Tibial artery (tissue), 4 donors: ENCODE results near the gene CHRM3.

ENCODE experiments used
- DNase-seq, 2 donors: peaks; one replicate each; pipeline ENCODE4 v3.0.0-alpha.2; 2019
- H3K27ac ChIP-seq, 2 donors: fragments of 200-600 bp; sonication (generic) in 1 of 2; 1 replicate in 1 of 2; 2 replicates in 1 of 2; pipeline ENCODE4 v1.5.1; 2018 to 2019; ENCODE audit warnings: mild to moderate bottlenecking in 1 of 2
- H3K27me3 ChIP-seq, 2 donors: fragments of 200-600 bp; sonication (generic) in 1 of 2; one replicate each; pipeline versions ENCODE4 v1.5.1 to v1.6.0; 2016 to 2019
- H3K36me3 ChIP-seq, 3 donors: fragments of 200-600 bp; sonication (generic) in 2 of 3; one replicate each; pipeline ENCODE4 v1.5.1; 2016 to 2019; ENCODE audit warnings: mild to moderate bottlenecking in 2 of 3
- H3K4me1 ChIP-seq, 4 donors: fragments of 200-600 bp; sonication (generic) in 2 of 4; 1 replicate in 3 of 4; 2 replicates in 1 of 4; pipeline ENCODE4 v1.5.1; 2016 to 2019
- H3K4me3 ChIP-seq, 2 donors: fragments of 200-600 bp; sonication (generic) in 1 of 2; 1 replicate in 1 of 2; 2 replicates in 1 of 2; pipeline ENCODE4 v1.5.1; 2018 to 2019; ENCODE audit warnings: mild to moderate bottlenecking in 2 of 2
- H3K9me3 ChIP-seq, 3 donors: fragments of 200-600 bp; sonication (generic) in 1 of 3; one replicate each; pipeline ENCODE4 v1.5.1; 2016 to 2019
- intact Hi-C: fragments of 100-400 bp; cut with DNase I; formaldehyde crosslinking; loops from one replicate; pipeline ENCODE4 v1.15.0; 2023; ENCODE audit warnings: low total_unique reads
- TF ChIP-seq, protein P1 (sequence below), 2 experiments: fragments of 200-600 bp in 1 of 2; fragments of 450-650 bp in 1 of 2; IDR thresholded peaks; one replicate each; pipeline ENCODE4 v1.5.1; 2017 to 2019; ENCODE audit warnings: antibody characterized with exemption in 2 of 2, mild to moderate bottlenecking in 1 of 2, moderate library complexity in 1 of 2

The CHRM3 gene

GRCh38 chr1:239353536-239353935, 32.8 kb upstream of the CHRM3 start:
- H3K36me3 ChIP-seq = no peaks in the 10 kb centered on the region
- TF ChIP-seq, protein P1, sequence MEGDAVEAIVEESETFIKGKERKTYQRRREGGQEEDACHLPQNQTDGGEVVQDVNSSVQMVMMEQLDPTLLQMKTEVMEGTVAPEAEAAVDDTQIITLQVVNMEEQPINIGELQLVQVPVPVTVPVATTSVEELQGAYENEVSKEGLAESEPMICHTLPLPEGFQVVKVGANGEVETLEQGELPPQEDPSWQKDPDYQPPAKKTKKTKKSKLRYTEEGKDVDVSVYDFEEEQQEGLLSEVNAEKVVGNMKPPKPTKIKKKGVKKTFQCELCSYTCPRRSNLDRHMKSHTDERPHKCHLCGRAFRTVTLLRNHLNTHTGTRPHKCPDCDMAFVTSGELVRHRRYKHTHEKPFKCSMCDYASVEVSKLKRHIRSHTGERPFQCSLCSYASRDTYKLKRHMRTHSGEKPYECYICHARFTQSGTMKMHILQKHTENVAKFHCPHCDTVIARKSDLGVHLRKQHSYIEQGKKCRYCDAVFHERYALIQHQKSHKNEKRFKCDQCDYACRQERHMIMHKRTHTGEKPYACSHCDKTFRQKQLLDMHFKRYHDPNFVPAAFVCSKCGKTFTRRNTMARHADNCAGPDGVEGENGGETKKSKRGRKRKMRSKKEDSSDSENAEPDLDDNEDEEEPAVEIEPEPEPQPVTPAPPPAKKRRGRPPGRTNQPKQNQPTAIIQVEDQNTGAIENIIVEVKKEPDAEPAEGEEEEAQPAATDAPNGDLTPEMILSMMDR (IDR thresholded peaks at IDR 0.05) = no peak
- H3K27me3 ChIP-seq = no peaks in the 10 kb centered on the region
- H3K4me1 ChIP-seq = no peaks in the 10 kb centered on the region
- no peak for DNase-seq
- no peaks in the 10 kb centered on the region for H3K9me3 ChIP-seq
- H3K4me3 ChIP-seq = no peak overlapping the region
- H3K27ac ChIP-seq = no peak overlapping the region
- intact Hi-C loops = no loop called here

- Histone ChIP-seq H3K4me1 (no peaks in the 10 kb centered on the region), H3K27ac (no peak overlapping the region)
- TF ChIP-seq, protein P1 (IDR thresholded peaks at IDR 0.05) = no peak
These were observed 32.1 kb upstream of the CHRM3 start for GRCh38 chr1:239354231-239354630.

GRCh38 chr1:239357867-239358266, 28.5 kb upstream of the CHRM3 start:
- H3K27ac ChIP-seq = no peak overlapping the region
- DNase-seq = no peak
- no peaks in the 10 kb centered on the region for H3K4me1 ChIP-seq
- intact Hi-C loops = no loop called here
- H3K36me3 ChIP-seq = no peaks in the 10 kb centered on the region
- H3K27me3 ChIP-seq = no peaks in the 10 kb centered on the region
- H3K9me3 ChIP-seq = no peaks in the 10 kb centered on the region
- TF ChIP-seq, protein P1 (IDR thresholded peaks at IDR 0.05) = no peak
- no peak overlapping the region for H3K4me3 ChIP-seq

More at GRCh38 chr1:239354231-239354630, 32.1 kb upstream of the CHRM3 start:
- no peaks in the 10 kb centered on the region for H3K9me3 ChIP-seq
- H3K4me3 ChIP-seq = no peak overlapping the region
- no peaks in the 10 kb centered on the region for H3K36me3 ChIP-seq
- no peaks in the 10 kb centered on the region for H3K27me3 ChIP-seq
- intact Hi-C loops = no loop called here
- DNase-seq = no peak

DNA sequence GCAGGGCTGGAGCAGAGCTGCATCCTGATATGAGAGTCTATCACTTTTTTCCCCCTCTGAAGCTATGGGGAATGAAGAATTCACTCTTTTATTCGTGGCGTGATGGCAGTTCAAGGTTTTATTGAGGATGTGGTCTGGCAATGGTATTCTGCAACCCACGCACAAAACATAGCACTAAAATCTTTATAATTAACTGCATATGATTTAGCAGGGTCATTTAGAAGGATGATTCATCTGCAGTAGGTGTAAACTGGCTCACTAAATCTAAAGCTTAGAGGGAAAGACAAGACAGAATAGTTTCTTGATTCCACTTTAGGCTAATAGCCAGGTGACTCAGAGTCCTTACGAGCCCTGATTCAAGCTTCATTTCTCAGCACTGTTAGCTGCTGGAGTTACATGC, 25.0 kb upstream of the CHRM3 start:
- Histone ChIP-seq H3K27me3 (no peaks in the 10 kb centered on the region), H3K36me3 (no peaks in the 10 kb centered on the region), H3K9me3 (no peaks in the 10 kb centered on the region), H3K4me3 (no peak overlapping the region), H3K4me1 (no peaks in the 10 kb centered on the region), H3K27ac (no peak overlapping the region)
- TF ChIP-seq, protein P1 (IDR thresholded peaks at IDR 0.05) = no peak
- intact Hi-C loops = no loop called here
- no peak for DNase-seq

GRCh38 chr1:239363930-239364329, 22.4 kb upstream of the CHRM3 start:
- no peaks in the 10 kb centered on the region for H3K27me3 ChIP-seq
- no peaks in the 10 kb centered on the region for H3K9me3 ChIP-seq
- H3K4me3 ChIP-seq = no peak overlapping the region
- no peak overlapping the region for H3K27ac ChIP-seq
- no peak for DNase-seq
- no peaks in the 10 kb centered on the region for H3K4me1 ChIP-seq
- intact Hi-C loops = no loop called here
- TF ChIP-seq, protein P1 (IDR thresholded peaks at IDR 0.05) = no peak
- no peaks in the 10 kb centered on the region for H3K36me3 ChIP-seq

- no peaks in the 10 kb centered on the region for H3K9me3 ChIP-seq
- intact Hi-C loops = no loop called here
- no peak overlapping the region for H3K27ac ChIP-seq
- DNase-seq = no peak
- TF ChIP-seq, protein P1 (IDR thresholded peaks at IDR 0.05) = no peak
- H3K36me3 ChIP-seq = no peaks in the 10 kb centered on the region
- H3K27me3 ChIP-seq = no peaks in the 10 kb centered on the region
- H3K4me3 ChIP-seq = no peak overlapping the region
- no peaks in the 10 kb centered on the region for H3K4me1 ChIP-seq
These were observed 19.1 kb upstream of the CHRM3 start for GRCh38 chr1:239367196-239367810.
